Stimulated activated CD4-positive, alpha-beta T cell treated with anti-CD3 and anti-CD28 coated beads, Interleukin-4, amount 100 ng/mL, for 4 hours (primary cell): ENCODE measurements around the gene GPC6.

ENCODE experiments used
- DNase-seq, 2 experiments: peaks; one replicate each; pipeline ENCODE4 v3.0.0-alpha.2; 2020

Gene GPC6

DNA sequence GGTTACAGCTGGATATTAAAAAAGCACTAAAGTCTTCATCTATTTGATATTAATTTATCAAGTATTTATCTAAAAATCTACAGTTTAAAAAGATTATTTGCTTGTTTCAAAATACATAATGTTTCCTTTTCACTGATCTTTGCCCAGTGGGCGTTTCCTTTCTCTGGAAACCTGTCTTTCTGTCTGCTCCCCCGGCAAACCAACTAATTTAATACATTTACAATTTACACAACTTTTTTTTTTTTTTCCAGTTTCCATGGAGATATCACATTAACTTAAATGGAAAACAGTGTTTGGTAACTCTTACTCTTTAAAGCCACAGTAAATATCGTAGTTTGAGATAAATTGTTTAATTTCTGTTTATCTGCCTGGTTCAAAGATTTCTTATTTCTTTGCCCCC, 5.3 kb downstream of the GPC6 start:
- DNase-seq = no peak

DNA sequence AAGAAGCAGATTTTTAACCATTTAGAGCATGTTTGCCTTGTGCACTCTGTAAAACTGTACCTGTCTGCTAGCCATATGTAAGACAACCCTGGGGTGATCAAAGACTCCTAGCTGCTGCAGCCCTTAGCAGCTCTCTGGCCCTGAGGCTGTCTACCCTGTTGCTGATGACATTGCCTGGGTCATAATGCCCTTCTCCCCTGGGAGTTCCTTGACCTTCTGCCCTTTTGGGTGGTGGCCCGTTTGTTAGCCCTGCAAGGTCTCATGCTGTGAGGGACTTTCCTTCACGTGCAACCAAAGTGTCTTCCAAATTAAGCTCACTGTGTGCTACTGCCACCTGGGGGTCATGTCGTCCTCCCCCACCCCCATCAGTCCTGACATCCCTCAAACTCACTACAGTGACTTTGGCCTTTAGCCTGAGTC, 7.4 kb downstream of the GPC6 start:
- no peak for DNase-seq

GRCh38 chr13:93234459-93234858, 7.9 kb downstream of the GPC6 start:
- no peak for DNase-seq

DNA sequence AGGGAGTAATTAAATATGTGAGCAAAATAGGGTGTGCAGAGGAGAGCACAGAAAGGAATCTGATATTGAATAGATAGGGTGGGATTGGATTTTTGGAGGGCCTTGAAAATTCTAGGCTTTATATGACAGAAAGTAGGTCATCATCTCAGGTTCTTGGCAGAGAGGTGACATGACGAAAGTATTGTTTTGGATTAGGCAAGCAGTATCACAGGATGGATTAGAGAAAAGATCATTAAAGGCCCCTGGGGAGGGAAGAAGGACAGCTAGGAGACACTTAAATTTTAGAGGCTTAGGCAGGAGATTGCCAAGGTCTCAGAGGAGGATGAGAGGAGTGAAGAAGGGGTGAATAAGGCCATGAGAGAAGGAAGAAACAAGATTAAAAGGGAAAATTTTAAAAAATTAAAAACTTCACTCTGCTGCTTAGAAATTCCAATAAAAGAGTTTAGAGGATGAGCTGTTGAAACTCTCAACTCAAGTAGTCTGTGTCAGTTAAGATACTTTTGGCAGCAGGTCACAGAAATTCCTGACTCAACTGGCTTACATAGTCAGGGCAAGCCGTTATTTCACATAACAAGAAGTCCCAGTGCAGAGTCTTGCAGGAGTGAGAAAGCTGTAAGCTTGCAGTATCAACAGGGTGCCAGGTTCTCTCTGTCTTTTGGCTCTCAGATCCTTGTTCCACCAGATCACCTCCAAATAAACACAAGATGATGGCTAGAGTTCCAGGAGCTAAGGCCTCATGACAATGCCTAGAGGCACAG, 8.8 kb downstream of the GPC6 start:
- no peak for DNase-seq

- DNase-seq = no peak
Measured at GRCh38 chr13:93238711-93239110, 12.1 kb downstream of the GPC6 start.

DNA sequence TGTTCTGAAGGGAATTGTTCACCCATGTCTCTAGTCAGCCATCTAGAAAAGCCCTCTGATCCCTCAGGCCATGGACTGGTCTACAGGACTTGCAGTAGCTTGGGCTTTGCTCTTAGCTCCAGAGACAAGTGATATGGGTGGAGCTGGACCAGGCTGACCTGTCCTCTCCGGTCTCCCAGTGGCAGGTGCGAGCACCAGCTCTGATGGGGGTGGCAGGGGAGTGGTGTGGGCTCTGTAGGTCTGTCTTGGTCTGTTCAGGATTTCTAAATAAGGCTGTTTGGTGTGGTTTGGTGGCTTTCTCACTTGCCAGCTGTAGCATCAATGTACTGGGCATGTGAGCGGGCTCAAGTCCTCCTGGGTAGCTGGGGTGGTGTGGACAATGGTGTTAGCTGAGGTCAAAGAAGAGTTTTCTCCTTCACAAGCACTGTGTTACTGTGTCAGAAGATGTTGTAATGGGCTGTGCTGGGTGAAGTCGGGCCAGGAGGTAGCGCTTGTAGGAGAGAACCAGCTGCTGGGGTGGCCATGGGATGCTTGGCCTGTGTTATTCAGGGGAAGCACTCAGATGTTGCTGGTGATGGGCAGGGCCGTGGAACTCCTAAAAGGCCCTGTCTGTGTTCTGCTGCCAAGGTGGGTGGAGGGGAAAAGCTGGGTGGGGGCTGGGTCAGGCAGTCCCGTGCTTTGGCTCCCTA, 16.9 kb downstream of the GPC6 start:
- no peak for DNase-seq

DNA sequence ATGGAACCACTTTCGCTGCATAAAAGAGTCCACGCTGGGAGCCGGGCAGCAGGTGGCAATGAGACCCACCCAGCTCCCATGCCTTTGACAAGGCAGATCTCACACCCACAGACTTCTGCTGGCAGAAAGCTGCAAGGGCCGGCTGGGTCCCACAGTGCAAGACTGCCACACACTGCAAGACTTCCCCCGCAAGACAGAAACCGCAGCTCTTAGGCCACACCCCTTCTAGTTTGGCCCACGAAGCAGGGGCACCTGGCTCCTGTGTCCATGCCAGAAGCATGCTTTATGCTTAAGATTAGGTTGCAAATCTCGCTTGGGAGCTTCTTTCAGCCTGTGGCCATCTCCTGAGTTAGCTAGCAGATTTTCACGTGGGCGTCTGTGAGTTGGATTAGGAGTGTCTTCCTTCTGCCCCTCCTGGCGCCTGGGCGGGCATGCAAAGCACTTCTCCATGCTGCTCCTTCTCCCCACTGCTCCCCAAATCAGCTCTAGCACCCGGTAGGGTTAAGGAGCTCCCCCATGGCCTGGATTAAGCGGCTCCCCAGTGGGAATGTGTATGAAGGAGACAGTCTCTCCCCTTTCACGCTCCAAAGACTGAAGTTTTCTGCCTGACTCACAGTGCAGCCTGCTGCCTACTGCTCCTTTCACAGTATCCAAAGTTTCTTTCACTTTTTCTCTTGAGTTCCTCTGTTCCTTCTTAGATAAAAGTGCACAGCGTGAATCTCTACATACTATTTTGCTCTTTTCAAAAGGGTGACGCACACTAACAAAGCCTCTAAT, 17.7 kb downstream of the GPC6 start:
- no peak for DNase-seq

- no peak for DNase-seq
Measured at GRCh38 chr13:93244918-93245280, 18.3 kb downstream of the GPC6 start.

DNA sequence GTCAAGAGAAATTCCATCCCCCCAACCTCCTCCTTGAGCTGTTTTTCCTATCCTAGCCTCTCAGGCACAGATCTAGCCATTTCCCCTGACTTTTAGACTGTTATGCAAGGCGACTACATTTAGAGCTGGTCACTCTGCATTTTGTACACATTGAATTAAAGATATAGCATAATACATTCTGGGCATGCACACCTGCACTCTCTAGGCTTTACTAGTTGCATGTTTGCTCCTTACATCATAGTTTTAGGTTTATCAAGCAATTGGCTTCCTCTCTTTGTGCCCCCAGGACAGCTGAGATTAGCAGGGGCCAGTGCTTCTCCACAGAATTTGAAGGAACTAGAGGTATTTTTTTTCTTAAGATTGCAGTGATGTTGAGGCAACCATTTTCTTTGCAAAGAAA, 19.5 kb downstream of the GPC6 start:
- DNase-seq = no peak

DNA sequence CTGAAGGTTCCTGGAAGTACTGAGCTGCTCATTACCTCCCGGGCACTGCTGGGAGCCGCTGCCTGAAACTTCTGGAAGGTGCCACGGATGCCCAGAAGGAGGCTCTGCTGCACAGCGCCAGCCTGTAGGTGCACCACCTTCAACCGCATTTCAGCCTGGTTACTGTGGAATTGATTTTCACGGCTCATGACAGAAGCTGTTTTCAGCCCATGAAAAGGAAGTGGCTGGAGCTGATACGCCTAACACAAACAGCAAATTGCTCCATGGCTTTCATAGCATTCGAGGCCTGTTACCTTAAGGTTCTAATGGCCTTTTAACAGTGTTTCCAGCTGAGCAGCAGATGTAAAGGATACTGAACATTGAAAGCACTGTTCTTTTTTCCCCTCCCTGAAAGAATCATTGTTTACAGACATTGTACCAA, 22.0 kb downstream of the GPC6 start:
- DNase-seq = no peak

GRCh38 chr13:93249364-93250306, 23.0 kb downstream of the GPC6 start:
- DNase-seq = no peak

GRCh38 chr13:93254775-93255174, 28.2 kb downstream of the GPC6 start:
- no peak for DNase-seq

DNA sequence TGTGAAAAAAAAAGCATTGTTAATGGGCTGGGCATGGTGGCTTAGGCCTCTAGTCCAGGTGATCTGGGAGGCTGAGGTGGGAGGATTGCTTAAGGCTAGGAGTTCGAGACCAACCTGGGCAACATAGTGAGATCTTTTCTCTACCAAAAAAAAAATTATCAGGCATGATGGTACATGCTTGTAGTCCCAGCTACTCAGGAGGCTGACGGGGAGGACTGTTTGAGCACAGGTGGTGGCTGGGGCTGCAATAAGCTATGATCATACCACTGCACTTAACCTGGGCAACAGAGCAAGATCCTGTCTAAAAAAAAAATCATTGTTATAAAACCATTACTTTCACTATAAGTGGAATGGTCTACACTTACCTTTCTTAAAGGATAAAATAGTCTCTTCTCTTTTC, 30.4 kb downstream of the GPC6 start:
- DNase-seq = no peak

- DNase-seq = no peak
Measured at GRCh38 chr13:93259527-93260080, 33.0 kb downstream of the GPC6 start.

- DNase-seq = no peak
Measured at GRCh38 chr13:93260591-93260990, 34.0 kb downstream of the GPC6 start.

- DNase-seq = no peak
Measured at GRCh38 chr13:93262729-93263345, 36.2 kb downstream of the GPC6 start.

DNA sequence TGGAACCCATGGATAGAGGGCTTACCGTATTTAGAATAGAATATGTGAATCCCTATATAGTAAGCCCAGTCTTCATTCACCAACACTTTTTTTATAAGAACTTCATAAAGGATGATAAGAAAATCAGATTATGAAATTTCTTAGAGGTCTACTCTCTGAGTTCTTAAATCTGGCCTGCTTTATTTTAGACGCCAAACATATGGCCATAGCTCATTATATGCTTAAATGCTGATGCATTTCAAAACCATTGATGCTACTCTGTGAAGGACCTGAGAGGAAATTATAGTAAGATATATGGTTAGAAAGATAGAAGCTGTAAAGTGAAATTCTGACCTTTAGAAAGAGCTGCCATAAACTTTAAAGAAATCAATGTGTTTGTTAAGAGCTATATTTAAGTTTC, 38.3 kb downstream of the GPC6 start:
- no peak for DNase-seq

- no peak for DNase-seq
Measured at GRCh38 chr13:93265800-93266199, 39.2 kb downstream of the GPC6 start.

DNA sequence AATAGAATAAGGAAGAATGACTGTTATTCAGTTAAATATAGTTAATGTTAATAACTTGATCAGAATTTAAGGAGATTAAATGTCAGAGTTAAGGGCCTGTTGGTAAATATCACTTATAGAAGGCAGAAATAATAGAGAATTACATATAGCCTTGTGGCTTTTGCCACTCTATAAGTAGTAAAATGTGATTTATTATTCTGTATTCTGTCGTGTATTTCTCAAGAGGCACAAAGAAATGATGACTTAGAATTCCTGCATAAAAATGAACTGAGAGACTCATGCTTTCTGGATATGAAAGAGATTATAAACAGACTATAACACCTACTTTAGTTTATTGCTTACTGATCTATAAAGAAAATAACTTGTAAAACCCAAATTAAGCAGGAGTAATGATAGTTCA, 40.1 kb downstream of the GPC6 start:
- DNase-seq = no peak

GRCh38 chr13:93268327-93269028, 41.9 kb downstream of the GPC6 start:
- DNase-seq = no peak
